Stomach (tissue), 4 donors: ENCODE data around the gene ATIC.

Experiments used
- CTCF ChIP-seq, 7 experiments: fragments of 450-650 bp in 4 of 7; fragments of 200-600 bp in 3 of 7; sonication (generic) in 3 of 7; IDR thresholded peaks; one replicate each; pipeline ENCODE4 v1.5.1; 2016 to 2019; ENCODE audit warnings: antibody characterized with exemption in 7 of 7, control low read depth in 2 of 7, mild to moderate bottlenecking in 1 of 7
- EP300 ChIP-seq: sonication (generic); formaldehyde crosslinking; IDR thresholded peaks from one replicate; pipeline ENCODE4 v1.6.1; 2017; ENCODE audit warnings: antibody characterized with exemption
- POLR2A ChIP-seq, 4 donors: fragments of 450-650 bp; IDR thresholded peaks; one replicate each; pipeline ENCODE4 v1.6.1; 2016; ENCODE audit warnings: antibody characterized with exemption in 4 of 4, control low read depth in 2 of 4, mild to moderate bottlenecking in 1 of 4, moderate library complexity in 1 of 4
- POLR2AphosphoS5 ChIP-seq, 3 donors: sonication (generic); formaldehyde crosslinking; IDR thresholded peaks; one replicate each; pipeline ENCODE4 v1.6.1; 2016; ENCODE audit warnings: antibody characterized with exemption in 3 of 3

GRCh38 chr2:215347878-215348277, 36.0 kb downstream of the ATIC start:
- TF ChIP-seq CTCF (IDR thresholded peaks at IDR 0.05): no peak
- TF ChIP-seq POLR2A (IDR thresholded peaks at IDR 0.05): no peak
- no peak for TF ChIP-seq EP300
- no peak for TF ChIP-seq POLR2AphosphoS5 (IDR thresholded peaks at IDR 0.05)
